ENCODE data around the gene DNAH5.

The DNAH5 gene

DNA sequence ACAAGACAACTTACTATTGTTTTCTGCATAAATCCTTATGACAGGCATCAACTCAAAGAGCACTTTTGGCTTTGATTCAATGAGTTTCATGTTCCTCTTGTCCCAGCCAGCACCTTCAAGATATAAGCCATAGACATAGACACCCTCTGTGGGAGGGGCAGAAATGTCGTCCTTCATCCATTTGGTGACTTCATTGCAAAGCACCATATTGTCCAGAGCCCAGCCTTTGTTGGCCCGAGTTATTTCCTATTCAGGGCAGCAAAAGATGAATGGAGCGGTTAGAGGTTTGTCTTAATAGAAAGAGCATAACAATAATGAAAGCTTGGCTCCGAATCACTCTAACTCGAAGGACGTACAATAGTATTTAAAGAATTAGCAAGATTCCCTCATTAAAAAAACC lies 243.9 kb downstream of the DNAH5 start:
- no peak for DNase-seq

DNA sequence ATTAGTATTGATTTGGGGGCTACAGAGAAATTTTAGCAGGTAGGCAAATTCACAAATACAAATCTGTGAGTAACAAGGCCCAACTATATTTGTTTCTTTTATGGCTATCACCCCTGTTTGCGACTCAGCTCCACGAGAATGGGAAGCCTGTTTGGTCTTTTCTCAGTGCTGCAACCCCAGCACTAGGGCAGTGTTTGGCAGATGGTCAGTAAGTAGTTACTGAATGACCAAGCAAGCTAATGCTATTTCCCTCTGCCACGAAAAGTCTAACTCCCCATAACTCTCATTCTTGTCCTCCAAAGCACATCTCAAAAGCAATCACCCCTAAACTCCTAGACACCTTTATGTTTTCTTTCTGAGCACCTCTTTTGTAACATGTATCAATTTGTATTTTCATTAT lies 245.6 kb downstream of the DNAH5 start:
- DNase-seq, result no peak

- DNase-seq, result no peak
Measured at GRCh38 chr5:13695076-13695712, 249.3 kb downstream of the DNAH5 start.

DNA sequence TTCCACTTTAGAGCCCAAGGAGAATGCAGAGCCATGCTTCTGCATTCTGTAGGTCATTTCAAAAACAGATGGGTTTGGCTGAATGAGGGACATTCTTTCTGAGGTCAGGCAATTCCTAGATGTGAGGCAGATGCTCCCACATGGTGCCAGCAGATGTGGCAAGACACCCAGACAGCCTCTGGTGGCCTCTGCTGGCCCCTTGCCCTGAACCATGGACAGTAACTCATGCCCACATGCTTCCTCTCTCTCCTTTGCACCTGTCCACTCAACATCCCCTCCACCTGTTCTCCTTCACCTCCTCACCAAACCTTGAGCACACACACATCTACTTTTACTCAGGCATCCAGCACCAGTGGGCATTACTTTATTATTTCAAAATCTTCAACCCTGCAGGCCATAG lies 252.3 kb downstream of the DNAH5 start:
- DNase-seq, result no peak

- DNase-seq, result no peak
Measured at GRCh38 chr5:13676531-13676930, 268.0 kb downstream of the DNAH5 start.

DNA sequence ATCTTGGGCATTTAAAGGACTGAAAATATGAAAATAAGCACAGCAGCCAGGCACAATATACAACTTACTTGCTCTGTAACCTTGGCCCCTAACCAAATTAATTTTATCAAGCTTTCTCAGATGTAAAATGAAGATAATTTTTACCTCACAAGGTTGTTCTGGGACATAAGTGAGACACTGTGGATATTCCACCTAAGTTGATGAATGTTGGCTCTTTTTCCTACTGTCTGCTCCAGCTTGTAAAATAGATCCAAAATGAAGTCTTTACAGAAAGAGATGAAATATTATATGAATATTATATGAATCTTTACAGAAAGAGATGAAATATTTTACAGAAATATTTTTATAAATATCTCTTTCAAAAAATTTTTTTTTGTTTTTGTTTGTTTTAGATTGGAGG lies 270.1 kb downstream of the DNAH5 start:
- DNase-seq, result no peak

- no peak for DNase-seq
Measured at GRCh38 chr5:13673511-13673910, 271.0 kb downstream of the DNAH5 start.

GRCh38 chr5:13664377-13664776 lies 280.1 kb downstream of the DNAH5 start:
- no peak for DNase-seq

DNA sequence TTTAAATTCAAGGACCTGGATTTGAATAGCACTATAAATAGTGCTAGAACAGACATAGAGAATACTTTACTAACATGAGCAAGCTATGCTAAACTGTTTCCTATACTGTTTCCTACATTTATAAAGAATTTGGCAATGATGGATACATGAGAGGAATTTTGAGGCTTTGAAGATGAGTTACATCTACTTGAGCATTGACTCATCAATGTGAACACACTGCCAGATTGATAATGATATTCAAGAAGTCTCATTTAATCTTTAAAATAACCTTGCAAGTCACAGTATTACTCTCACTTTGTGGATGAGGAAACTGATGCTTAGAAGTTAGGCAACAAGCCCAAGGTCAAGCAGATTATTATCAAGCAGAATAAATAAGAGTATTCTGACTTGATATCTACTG lies 281.9 kb downstream of the DNAH5 start:
- DNase-seq, result no peak

GRCh38 chr5:13661272-13661671 lies 283.2 kb downstream of the DNAH5 start:
- DNase-seq, result no peak

DNA sequence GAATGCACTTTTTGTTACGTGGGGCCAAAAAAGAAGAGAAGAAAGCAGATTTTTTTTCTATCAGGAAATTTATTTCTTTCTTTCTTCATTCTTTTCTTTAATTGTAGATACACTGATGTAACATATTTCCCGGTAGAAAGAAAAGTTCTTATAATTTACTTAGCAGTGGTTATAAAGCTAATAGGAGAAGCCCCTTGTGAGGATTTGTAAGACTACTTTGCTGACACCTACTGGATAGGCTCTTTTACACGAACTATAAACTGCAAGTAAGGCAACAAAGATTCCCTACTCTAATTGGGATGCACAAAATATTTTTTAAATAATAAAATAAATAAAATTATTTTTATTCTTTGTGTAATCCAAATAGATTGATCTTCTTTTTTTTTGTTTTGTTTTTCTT lies 284.4 kb downstream of the DNAH5 start:
- DNase-seq, result no peak

GRCh38 chr5:13659391-13659790 lies 285.1 kb downstream of the DNAH5 start:
- no peak for DNase-seq

DNA sequence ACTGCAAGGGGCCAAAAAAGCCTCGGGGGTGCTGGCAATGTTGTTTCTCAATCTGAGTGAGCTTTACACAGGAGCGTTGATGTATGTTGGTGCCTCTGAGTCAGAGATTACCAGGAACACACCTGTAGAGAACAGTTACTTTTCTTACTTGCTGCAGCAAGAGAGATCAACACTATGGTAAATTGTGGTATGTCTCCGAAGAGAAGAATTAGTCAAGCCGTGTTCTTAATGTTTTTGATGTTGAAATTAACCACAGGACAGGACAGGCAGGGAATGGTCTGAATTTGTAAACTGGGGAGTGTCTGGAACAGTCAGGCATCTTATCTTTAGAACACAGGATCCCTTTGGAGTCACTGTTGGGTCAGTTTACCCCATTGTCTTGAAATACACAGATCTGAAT lies 285.7 kb downstream of the DNAH5 start:
- no peak for DNase-seq

DNA sequence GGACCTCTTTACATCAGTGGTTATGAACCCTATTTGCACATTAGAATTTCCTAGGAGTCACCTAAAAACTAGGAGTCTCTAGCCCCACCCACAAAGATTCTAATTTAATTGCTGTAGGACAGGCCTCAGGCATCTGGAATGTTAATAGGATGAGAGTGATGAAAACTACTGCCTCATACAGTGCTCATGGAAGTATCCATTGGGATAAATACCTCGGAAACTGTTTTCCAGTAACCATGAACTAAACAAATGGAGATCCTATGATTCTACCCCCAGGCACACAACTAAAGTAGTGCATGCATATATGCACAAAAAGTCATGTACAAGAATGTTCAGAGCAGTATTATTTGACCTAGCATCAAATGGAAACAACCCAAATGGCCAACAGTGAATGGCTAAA lies 286.3 kb downstream of the DNAH5 start:
- DNase-seq, result no peak

DNA sequence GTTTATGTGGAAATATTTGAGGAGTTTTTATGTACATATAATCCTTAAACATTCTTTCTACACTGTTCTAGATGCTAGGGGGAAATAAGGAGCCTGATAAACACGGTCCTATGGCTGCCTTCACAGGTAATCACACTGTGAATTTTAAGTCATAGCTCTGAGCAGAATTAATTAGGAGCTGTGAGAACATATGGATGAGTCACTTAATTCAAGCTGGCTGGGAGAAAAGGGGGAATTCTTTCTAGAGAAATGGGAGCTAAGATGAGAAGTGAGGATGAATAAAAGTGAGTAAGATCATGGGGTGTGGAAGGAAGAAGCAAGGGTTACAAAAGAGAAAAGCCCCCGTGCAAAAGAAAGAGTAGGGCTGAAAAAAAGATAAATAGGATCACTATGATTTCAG lies 290.8 kb downstream of the DNAH5 start:
- DNase-seq, result no peak

DNA sequence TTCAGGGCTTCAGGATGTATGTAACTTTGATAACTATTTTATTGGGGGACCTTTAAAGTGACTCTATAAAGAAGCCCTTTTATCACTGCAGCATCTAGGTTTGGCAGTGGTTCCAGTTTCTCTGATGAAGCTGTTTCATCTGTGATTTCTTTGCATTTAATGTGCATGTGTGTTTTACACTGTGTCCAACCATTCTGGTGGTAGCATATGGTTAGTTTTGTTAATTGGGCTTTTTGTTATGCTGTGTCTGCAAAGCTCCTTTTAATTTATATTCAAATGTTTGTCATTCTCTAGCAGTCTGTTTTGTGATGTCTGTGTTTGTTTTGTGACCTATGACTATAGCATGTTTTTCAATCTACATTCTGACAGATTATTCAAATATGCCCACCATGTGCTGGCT lies 294.8 kb downstream of the DNAH5 start:
- DNase-seq, result no peak

- no peak for DNase-seq
Measured at GRCh38 chr5:13648822-13649221, 295.7 kb downstream of the DNAH5 start.

- no peak for DNase-seq
Measured at GRCh38 chr5:13643734-13644133, 300.8 kb downstream of the DNAH5 start.

DNA sequence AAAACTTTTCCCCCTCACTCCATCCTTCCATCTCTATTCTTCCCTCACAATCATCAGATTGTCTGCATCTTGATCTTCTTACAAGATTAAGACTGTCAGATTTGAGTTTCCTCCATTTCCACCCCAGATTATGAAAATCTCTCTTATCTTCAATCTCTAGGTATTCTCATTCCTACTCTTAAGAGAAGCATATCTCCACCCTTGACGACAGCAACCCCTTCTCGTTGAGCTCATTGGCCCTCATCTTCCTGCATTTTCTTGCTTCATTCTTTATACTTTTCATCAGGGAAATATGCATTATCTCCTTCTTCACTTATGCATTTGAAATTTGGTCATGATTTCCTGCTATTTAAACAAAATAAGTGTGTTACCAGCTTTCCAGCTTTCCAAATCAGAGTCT lies 301.3 kb downstream of the DNAH5 start:
- DNase-seq, result no peak

All from KG1 (cell line).